Spinal cord (tissue), 10 donors: Measurements from ENCODE around the gene NPEPPS. TPM values are rescaled to one million over a fixed set of nuclear protein-coding genes. Genes with fewer than 3 reads are reported as not detected.

Experiments used
- DNase-seq, 6 donors: peaks; one replicate each; pipeline versions ENCODE4 v3.0.0 to v3.0.0-alpha.2; 2013 to 2015; ENCODE audit warnings: low spot score in 6 of 6, low read depth in 4 of 6
- H3K27ac ChIP-seq: one replicate; pipeline ENCODE4 v1.5.1; 2013; ENCODE audit warnings: low read depth, low read length, control low read depth
- H3K27me3 ChIP-seq: one replicate; pipeline ENCODE4 v1.6.1; 2013; ENCODE audit warnings: low read length; ENCODE audit not compliant: control insufficient read depth, insufficient read depth
- H3K36me3 ChIP-seq: one replicate; pipeline ENCODE4 v1.6.1; 2013; ENCODE audit warnings: low read length; ENCODE audit not compliant: control insufficient read depth, insufficient read depth
- H3K4me1 ChIP-seq: one replicate; pipeline ENCODE4 v1.6.1; 2013; ENCODE audit warnings: low read length; ENCODE audit not compliant: control insufficient read depth, insufficient read depth
- H3K4me3 ChIP-seq: one replicate; pipeline ENCODE4 v1.5.1; 2013; ENCODE audit warnings: low read depth, low read length, control low read depth
- H3K9me3 ChIP-seq: one replicate; pipeline ENCODE4 v1.6.1; 2013; ENCODE audit warnings: low read length; ENCODE audit not compliant: control insufficient read depth, insufficient read depth
- WGBS: methylation state at CpG from one replicate; pipeline ENCODE4 v1.1.5; 2013; ENCODE audit warnings: missing lambda C conversion rate; ENCODE audit not compliant: insufficient coverage; 5-methylcytosine and 5-hydroxymethylcytosine counted together
- polyA plus RNA-seq, 2 donors: library from polyadenylated mRNA; unstranded; fragments of 120-200 nt; gene quantifications; one replicate each; pipeline ENCODE4 v1.2.1, GENCODE V29; 2013; ENCODE audit not compliant: insufficient read length in 2 of 2
- total RNA-seq, 2 donors: library from RNA; depleted of rRNA in 1 of 2; stranded (reverse); fragments of 120-200 nt in 1 of 2; fragments of >200 nt in 1 of 2; gene quantifications; one replicate each; pipeline versions ENCODE4 v1.2.3 to v1.2.4, GENCODE V29; 2013 to 2014
- donor health status: healthy.

Gene NPEPPS
- total and polyA plus RNA-seq, 4 donors, result 111 to 195 (median 186) TPM

- peak in 1 of 6 donors; percentile 68 for DNase-seq
- Histone ChIP-seq H3K4me1 (no peaks in the 10 kb centered on the region), H3K9me3 (no peaks in the 10 kb centered on the region), H3K4me3 (no peak overlapping the region), H3K27ac (no peak overlapping the region), H3K27me3 (no peaks in the 10 kb centered on the region), H3K36me3 (peaks cover 3% of the 10 kb centered on the region)
- no CpG with 5 or more reads among the region's 3 CpGs for WGBS
Measured at GRCh38 chr17:47640076-47640475, 109.2 kb downstream of the NPEPPS start.

GRCh38 chr17:47641202-47641601, 110.3 kb downstream of the NPEPPS start:
- DNase-seq, result peak in 1 of 6 donors; percentile 49
- H3K4me3 ChIP-seq, result no peak overlapping the region
- H3K9me3 ChIP-seq, result no peaks in the 10 kb centered on the region
- no peaks in the 10 kb centered on the region for H3K4me1 ChIP-seq
- no peaks in the 10 kb centered on the region for H3K27me3 ChIP-seq
- no peak overlapping the region for H3K27ac ChIP-seq
- 80% methylated on average over 1 of the region's 4 CpGs for WGBS
- H3K36me3 ChIP-seq, result peaks cover 3% of the 10 kb centered on the region

DNA sequence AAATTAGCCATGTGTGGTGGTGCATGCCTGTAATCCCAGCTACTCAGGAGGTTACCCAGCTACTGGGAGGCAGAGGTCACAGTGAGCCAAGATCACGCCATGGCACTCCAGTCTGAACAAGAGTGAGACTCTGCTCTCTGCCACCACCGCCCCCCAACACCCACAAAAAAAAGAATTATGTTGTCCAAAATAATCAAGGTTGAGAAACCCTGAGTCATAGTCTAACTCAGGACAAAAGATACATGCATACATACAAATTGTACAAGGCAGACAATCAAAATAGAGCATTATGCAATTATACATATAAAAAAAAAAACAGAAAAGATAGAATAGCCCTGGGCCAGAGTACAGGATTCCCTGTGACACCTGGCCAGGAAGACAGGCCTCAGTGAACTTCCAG, 112.2 kb downstream of the NPEPPS start:
- Histone ChIP-seq H3K36me3 (peaks cover 3% of the 10 kb centered on the region), H3K4me3 (no peak overlapping the region), H3K27ac (no peak overlapping the region), H3K9me3 (no peaks in the 10 kb centered on the region), H3K27me3 (no peaks in the 10 kb centered on the region), H3K4me1 (peaks cover 1% of the 10 kb centered on the region)
- no CpG with 5 or more reads among the region's 2 CpGs for WGBS
- no peak for DNase-seq

DNA sequence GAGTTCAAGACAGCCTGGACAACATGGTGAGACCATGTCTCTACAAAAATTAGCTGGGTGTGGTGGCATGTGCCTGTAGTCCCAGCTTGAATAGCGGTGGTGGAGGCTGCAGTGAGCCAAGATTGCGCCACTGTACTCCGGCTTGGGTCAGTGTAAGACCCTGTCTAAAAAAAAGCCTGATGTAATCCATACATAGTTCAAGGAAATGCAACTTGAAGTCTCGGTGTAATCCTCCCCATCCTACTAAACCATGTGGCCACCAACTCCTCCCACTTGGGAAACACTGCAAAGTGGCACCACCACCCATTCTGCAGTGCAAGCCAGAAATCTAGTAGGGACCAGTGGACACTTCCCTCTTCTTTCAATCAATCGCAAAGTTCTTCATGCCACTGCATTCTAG, 113.4 kb downstream of the NPEPPS start:
- no peak for DNase-seq
- WGBS, result 80% methylated on average over 1 of the region's 5 CpGs
- H3K4me1 ChIP-seq, result peaks cover 12% of the 10 kb centered on the region
- H3K36me3 ChIP-seq, result peaks cover 3% of the 10 kb centered on the region
- no peaks in the 10 kb centered on the region for H3K27me3 ChIP-seq
- no peaks in the 10 kb centered on the region for H3K9me3 ChIP-seq
- no peak overlapping the region for H3K4me3 ChIP-seq
- H3K27ac ChIP-seq, result no peak overlapping the region

GRCh38 chr17:47649153-47649971, 118.5 kb downstream of the NPEPPS start, which contains the start of gene KPNB1:
TSS of gene KPNB1 (plus strand) at chr17:47649919. CDS start at chr17:47650245, 326 bp downstream.
- Histone ChIP-seq H3K9me3 (no peaks in the 10 kb centered on the region), H3K27ac (peak within 1 kb of the TSS; percentile 95), H3K4me1 (peaks cover 12% of the 10 kb centered on the region), H3K27me3 (no peaks in the 10 kb centered on the region), H3K36me3 (peaks cover 6% of the 10 kb centered on the region), H3K4me3 (peak within 1 kb of the TSS; percentile 86)
- WGBS, result under 1% methylated on average over 70 of the region's 74 CpGs
- peak; percentile 95 to 100 (median 98) for DNase-seq

GRCh38 chr17:47649972-47650524, 119.1 kb downstream of the NPEPPS start:
- H3K36me3 ChIP-seq, result peaks cover 9% of the 10 kb centered on the region
- H3K27me3 ChIP-seq, result no peaks in the 10 kb centered on the region
- H3K27ac ChIP-seq, result peak overlapping the region; percentile 91
- DNase-seq, result peak in 2 of 6 donors; percentile 24 to 80
- peak overlapping the region; percentile 86 for H3K4me3 ChIP-seq
- H3K4me1 ChIP-seq, result peaks cover 12% of the 10 kb centered on the region
- H3K9me3 ChIP-seq, result no peaks in the 10 kb centered on the region
- WGBS, result 0% methylated on average over 8 of the region's 48 CpGs

- under 1% methylated on average over 27 of the region's 39 CpGs for WGBS
- Histone ChIP-seq H3K4me3 (peak overlapping the region; percentile 86), H3K36me3 (peaks cover 12% of the 10 kb centered on the region), H3K27ac (peak overlapping the region; percentile 91), H3K9me3 (no peaks in the 10 kb centered on the region), H3K4me1 (peaks cover 12% of the 10 kb centered on the region), H3K27me3 (no peaks in the 10 kb centered on the region)
- peak; percentile 72 to 98 (median 87) for DNase-seq
Measured at GRCh38 chr17:47650525-47651522, 119.9 kb downstream of the NPEPPS start.

- Histone ChIP-seq H3K4me3 (no peak overlapping the region), H3K36me3 (peaks cover 20% of the 10 kb centered on the region), H3K27ac (no peak overlapping the region), H3K4me1 (peaks cover 12% of the 10 kb centered on the region), H3K9me3 (no peaks in the 10 kb centered on the region), H3K27me3 (no peaks in the 10 kb centered on the region)
- no peak for DNase-seq
- WGBS, result 75% methylated on average over 1 of the region's 2 CpGs
Measured at GRCh38 chr17:47651704-47652103, 120.8 kb downstream of the NPEPPS start.

DNA sequence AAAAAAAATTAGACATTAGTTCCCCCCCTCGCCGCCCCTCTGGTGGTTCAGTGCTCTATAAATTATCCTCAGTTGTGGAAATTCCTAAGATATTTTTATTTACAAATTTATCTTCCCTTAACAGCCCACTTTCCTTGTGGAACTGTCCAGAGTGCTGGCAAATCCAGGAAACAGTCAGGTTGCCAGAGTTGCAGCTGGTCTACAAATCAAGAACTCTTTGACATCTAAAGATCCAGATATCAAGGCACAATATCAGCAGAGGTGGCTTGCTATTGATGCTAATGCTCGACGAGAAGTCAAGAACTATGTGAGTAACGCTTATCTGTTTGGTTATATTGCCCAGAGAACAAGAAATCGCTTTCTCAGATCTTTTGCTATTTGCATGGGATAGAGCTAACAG, 121.7 kb downstream of the NPEPPS start:
- no peak overlapping the region for H3K27ac ChIP-seq
- WGBS, result no CpG with 5 or more reads among the region's 6 CpGs
- no peak overlapping the region for H3K4me3 ChIP-seq
- DNase-seq, result no peak
- H3K4me1 ChIP-seq, result peaks cover 12% of the 10 kb centered on the region
- H3K36me3 ChIP-seq, result peaks cover 23% of the 10 kb centered on the region
- H3K9me3 ChIP-seq, result no peaks in the 10 kb centered on the region
- H3K27me3 ChIP-seq, result no peaks in the 10 kb centered on the region
